ENCODE results near the gene PDE2A.

The PDE2A gene

DNA sequence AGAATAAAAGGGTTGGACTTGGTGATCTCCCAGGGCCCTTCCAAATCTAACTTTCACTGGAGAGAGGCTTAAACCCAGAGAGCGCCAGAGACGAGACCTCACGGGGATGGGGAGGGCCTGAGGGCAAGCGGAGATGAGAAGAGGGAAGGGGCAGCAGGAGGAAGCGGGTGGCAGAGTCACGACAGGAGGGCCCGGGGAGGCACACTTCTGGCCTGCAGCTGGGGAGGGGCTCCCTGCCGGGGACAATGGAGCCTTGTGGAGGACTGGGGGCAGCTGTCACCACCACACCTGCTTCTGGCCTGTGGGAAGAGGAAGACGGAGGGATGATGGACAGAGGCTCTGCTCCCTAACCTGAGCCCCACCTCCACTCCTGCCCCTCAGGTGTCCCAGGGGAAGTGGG lies 40.2 kb downstream of the PDE2A start:
- DNase-seq = no peak

- no peak for DNase-seq
Observed at GRCh38 chr11:72633068-72633467, 41.2 kb downstream of the PDE2A start.

GRCh38 chr11:72631806-72632731 lies 42.2 kb downstream of the PDE2A start:
- no peak for DNase-seq

- DNase-seq = no peak
Observed at GRCh38 chr11:72630104-72630852, 43.9 kb downstream of the PDE2A start.

GRCh38 chr11:72629266-72629665 lies 45.0 kb downstream of the PDE2A start:
- DNase-seq = no peak

- DNase-seq = no peak
Observed at GRCh38 chr11:72627594-72628281, 46.5 kb downstream of the PDE2A start.

DNA sequence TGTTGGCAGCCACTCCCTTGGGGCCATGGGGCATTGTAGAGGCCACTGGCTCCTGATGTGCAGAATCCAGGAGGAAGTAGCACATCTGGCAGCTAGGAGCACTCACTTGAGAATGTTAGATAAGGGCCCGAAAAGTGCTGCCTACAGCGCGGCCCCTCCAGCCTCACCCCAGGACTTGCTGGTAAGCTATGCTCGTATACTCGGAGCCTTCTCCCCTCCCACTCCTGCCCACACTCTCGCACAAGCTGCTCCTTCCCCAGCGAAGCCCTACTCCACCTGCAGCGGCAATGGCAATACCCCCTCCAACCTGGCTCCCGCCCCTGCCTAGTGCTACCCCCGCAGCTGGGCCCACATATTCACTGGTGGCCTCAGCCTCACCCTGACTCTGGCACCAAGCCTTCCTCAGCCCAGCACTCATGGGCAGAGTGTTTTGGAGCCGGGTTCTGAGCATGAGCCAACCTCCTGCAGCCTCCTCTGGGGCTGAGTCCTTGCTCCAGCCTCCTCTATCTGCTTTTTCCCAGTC lies 47.7 kb downstream of the PDE2A start:
- no peak for DNase-seq

- DNase-seq = no peak
Observed at GRCh38 chr11:72625691-72626413, 48.4 kb downstream of the PDE2A start.

- no peak for DNase-seq
Observed at GRCh38 chr11:72624496-72625201, 49.6 kb downstream of the PDE2A start.

- no peak for DNase-seq
Observed at GRCh38 chr11:72623052-72623451, 51.2 kb downstream of the PDE2A start.

- DNase-seq = peak; percentile 45
Observed at GRCh38 chr11:72621008-72621610, 53.1 kb downstream of the PDE2A start.

DNA sequence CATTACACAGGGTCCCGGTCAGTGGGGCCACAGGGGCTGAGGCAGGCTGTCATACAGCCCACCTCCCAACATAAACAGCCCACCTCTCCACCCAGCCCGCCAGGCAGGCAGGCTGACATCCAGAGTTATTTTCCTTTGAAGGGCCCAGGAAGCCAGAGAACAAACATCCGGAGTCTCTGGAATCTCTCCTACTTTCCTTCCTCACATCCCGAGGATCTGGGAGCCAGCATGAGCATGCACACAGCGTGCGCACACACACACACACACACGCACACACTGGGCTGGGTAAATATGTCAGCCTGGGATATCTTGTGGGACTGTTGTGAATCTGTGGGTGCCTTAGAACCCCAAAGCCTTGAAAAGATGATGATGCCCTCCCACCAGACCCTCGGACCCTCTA lies 55.4 kb downstream of the PDE2A start:
- no peak for DNase-seq

- no peak for DNase-seq
Observed at GRCh38 chr11:72617080-72617762, 57.0 kb downstream of the PDE2A start.

- no peak for DNase-seq
Observed at GRCh38 chr11:72616655-72617054, 57.6 kb downstream of the PDE2A start.

- no peak for DNase-seq
Observed at GRCh38 chr11:72615329-72615728, 58.9 kb downstream of the PDE2A start.

DNA sequence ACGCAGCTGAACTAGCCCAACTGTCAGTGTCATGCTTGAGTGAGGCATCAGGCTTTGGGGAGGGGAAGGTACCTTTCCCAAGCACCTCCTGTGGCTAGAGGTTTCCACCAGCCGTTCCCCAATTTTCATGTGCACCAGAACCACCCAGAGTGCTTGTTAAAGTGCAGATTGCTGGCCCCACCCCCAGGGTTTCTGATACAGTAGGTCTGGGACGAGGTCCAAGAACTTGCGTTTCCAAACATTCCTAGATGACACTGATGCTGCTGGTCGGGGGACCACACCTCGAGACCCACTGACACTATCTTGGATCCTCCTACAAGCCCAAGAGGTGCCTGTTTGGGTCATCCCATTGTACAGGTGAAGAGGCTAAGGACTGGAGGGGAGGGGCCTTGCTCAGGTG lies 59.8 kb downstream of the PDE2A start:
- no peak for DNase-seq

GRCh38 chr11:72613977-72614376 lies 60.2 kb downstream of the PDE2A start:
- no peak for DNase-seq

DNA sequence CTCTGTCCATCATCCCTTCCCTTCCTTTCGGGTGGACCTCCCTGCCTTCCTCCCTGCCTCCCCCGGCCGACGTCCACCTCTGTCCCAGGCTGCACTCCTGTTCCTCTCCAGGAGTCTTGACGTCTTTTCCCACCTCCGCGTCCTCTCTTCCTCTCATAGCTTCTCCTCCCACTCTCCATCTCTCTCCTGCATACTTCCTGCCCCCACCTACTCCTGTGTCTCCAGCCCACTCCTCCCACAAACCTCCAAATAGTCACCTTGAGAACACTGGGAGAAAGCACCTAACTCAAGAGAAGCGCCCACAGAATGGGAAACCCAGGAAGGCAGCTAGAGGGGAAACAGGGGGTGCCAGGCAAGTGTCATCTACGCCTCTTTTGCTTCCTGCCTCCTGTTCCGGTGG lies 60.8 kb downstream of the PDE2A start:
- DNase-seq = no peak

DNA sequence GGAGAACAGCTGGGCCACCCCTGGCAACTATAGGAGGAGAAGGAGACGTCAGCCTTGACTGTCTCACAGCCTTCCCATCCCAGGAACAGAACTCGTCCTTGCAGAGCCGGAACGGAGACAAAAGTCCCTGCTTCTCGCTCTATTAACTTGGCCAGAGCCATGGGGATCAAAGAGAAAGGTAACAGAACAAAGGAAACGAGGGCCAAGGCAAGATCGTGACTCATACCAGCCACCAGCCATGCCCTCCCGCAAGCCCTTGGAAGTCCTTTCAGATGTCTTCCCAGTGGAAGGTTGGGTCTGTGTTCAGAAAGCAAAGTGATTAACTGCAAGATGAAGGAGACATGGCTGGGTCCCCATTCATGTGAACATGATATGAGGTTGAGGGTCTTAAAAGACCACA lies 64.7 kb downstream of the PDE2A start:
- DNase-seq = no peak

DNA sequence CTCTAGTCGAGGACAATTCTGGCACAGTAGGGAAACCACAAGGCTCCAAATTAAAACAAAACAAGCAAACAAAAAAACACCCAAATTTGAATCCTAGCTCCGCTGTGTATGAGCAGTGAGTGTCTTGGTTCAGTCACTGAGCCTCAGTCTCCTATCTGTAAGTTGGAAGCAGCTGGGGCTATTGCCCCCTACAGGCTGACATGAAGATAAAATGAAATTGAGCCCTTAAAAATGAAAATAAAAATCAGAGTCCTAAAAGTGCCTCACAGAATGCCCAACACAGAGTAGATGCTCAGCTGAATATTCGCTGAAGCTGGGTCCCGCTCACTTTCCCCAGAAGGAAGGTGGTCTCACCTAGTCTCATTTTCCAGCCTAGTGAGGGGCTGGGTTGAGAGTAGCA lies 65.2 kb downstream of the PDE2A start:
- DNase-seq = peak; percentile 36

DNA sequence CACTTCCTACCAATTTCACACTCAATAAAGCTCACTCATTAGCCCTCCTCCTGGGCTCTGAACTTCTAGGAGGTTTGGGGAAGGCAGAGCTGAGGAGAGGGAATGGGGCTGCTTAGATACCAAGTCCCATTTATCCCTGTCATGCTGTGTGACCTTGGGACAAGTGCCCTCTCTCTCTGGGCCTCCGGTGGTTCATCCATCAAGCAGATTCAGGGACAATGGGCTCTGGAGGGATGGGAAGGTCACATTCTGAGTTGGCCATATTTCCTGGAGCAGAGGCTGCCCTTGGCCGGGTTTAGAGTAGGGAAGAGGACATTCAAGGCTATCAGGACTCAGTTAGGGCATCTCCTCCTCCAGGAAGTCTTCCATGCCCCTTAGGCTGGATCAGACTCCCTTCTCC lies 66.7 kb downstream of the PDE2A start:
- no peak for DNase-seq
